Midbrain (tissue), 1 donor: ENCODE data around the gene RRP1B.
A peak's percentile ranks its signal among the peaks of the same experiment; 100 is the strongest.

ENCODE experiments used
- DNase-seq: peaks from one replicate; lab custom pipeline; 2025; lab: John Stamatoyannopoulos, UW

RRP1B gene

GRCh38 chr21:43721206-43721605 lies 61.8 kb downstream of the RRP1B start:
- DNase-seq, result no peak

- no peak for DNase-seq
Measured at GRCh38 chr21:43721939-43722338, 62.6 kb downstream of the RRP1B start.

GRCh38 chr21:43723648-43724047 lies 64.3 kb downstream of the RRP1B start:
- no peak for DNase-seq

- DNase-seq, result no peak
Measured at GRCh38 chr21:43726686-43727518, 67.5 kb downstream of the RRP1B start.

- DNase-seq, result peak; percentile 21
Measured at GRCh38 chr21:43727519-43728153, 68.3 kb downstream of the RRP1B start.

GRCh38 chr21:43728154-43728466 lies 68.8 kb downstream of the RRP1B start:
- no peak for DNase-seq

- DNase-seq, result peak; percentile 79
Measured at GRCh38 chr21:43728467-43729390, 69.4 kb downstream of the RRP1B start.

GRCh38 chr21:43731476-43731875 lies 72.1 kb downstream of the RRP1B start:
- no peak for DNase-seq

GRCh38 chr21:43731891-43732711 lies 72.7 kb downstream of the RRP1B start:
- peak; percentile 50 for DNase-seq

- no peak for DNase-seq
Measured at GRCh38 chr21:43733060-43733459, 73.7 kb downstream of the RRP1B start.

GRCh38 chr21:43733529-43734071 lies 74.2 kb downstream of the RRP1B start:
- no peak for DNase-seq

GRCh38 chr21:43734131-43734927 lies 75.0 kb downstream of the RRP1B start:
- no peak for DNase-seq

GRCh38 chr21:43734928-43735229 lies 75.5 kb downstream of the RRP1B start:
- no peak for DNase-seq

- DNase-seq, result no peak
Measured at GRCh38 chr21:43735236-43736091, 76.1 kb downstream of the RRP1B start.

GRCh38 chr21:43736224-43736883 lies 77.0 kb downstream of the RRP1B start:
- DNase-seq, result no peak

GRCh38 chr21:43737158-43737950 lies 78.0 kb downstream of the RRP1B start:
- DNase-seq, result no peak

- DNase-seq, result no peak
Measured at GRCh38 chr21:43739621-43740435, 80.5 kb downstream of the RRP1B start.
